LNCAP (cell line): ENCODE measurements around the gene ABHD13.

Source experiments
- TF ChIP-seq, protein P1 (sequence below): fragments of 450-650 bp; IDR thresholded peaks from 2 replicates; pipeline ENCODE4 v1.5.1; 2017; ENCODE audit warnings: mild to moderate bottlenecking

The ABHD13 gene

DNA sequence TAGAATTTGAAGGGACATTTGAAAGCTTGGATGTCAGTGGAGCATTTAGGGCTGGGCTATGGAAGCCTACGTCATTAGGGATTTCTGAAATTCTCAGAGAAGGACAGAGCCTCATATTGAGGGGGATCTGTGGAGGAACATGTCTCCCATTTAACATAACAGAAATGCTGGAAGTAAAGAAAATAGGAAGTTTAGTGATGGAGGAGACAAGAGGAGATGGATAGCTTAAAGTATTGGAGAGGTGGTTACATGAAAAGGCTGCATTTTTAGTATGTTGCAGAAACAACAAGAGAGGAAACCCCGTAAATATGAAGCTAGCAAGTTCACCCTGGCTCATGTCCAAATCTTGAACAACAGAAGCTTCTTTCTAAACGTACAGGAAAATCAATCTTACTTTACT, 27.3 kb upstream of the ABHD13 start:
- TF ChIP-seq, protein P1, sequence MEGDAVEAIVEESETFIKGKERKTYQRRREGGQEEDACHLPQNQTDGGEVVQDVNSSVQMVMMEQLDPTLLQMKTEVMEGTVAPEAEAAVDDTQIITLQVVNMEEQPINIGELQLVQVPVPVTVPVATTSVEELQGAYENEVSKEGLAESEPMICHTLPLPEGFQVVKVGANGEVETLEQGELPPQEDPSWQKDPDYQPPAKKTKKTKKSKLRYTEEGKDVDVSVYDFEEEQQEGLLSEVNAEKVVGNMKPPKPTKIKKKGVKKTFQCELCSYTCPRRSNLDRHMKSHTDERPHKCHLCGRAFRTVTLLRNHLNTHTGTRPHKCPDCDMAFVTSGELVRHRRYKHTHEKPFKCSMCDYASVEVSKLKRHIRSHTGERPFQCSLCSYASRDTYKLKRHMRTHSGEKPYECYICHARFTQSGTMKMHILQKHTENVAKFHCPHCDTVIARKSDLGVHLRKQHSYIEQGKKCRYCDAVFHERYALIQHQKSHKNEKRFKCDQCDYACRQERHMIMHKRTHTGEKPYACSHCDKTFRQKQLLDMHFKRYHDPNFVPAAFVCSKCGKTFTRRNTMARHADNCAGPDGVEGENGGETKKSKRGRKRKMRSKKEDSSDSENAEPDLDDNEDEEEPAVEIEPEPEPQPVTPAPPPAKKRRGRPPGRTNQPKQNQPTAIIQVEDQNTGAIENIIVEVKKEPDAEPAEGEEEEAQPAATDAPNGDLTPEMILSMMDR, result no peak

DNA sequence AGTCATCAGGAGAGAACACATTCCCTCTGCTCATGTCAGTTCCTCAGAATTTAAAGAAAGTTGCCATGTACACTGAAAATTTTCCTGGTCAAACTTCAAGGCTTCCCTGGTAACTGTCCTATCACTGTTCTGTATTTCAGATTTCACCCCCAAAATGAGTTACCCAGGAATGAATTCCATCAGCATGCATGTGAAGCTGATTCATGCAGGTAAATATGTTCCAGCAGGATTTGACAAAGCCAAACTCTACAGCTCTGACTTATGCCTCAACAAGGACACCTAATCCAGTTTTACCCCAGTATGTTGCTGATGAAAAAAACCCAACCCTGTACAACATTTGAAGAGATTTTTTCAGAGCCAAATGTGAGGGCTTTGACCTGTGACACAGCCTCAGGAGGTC, 24.4 kb upstream of the ABHD13 start:
- TF ChIP-seq, protein P1, result no peak

DNA sequence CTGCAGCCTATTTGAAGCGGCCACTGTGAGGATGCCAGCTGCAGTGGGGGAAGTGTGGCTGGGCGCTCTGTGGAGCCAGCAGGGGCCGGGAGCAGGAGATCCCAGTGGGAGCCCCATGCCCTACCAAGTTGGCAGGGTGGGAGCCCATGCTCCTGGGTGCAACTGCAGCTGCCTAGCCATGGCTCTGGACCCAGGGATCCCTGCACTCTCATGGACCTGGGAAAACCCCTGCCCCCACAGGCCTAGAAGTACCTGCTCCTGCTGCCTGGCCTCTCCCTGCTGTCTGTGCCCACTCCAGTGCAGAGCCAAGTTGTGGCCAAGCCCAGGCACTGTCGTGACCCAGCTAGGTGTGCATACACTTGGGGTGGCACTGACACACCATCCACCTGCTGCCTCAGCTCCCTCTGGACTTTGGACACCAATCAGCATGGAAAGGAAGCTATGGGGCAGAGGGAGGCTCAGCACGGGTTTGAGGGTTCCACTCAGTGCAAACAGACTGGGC, 23.7 kb upstream of the ABHD13 start:
- TF ChIP-seq, protein P1, result no peak

DNA sequence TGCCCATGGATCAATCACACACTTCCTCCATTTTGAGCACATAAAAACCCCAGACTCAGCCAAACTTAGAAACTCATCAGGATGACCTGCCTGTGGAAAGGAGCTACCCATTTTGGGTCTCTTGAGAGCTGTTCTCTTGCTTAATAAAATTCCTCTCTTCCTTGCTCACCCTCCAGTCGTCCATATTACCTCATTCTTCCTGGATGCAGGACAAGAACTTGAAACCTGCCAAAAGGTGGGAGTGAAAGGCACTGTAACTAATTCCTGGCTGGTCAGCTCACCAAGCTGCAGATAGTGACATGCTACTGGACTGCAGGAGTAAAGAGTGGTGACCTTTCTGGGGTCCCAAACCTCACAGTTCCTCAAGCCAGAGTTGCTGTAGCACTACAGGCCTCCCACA, 23.0 kb upstream of the ABHD13 start:
- TF ChIP-seq, protein P1, result no peak

DNA sequence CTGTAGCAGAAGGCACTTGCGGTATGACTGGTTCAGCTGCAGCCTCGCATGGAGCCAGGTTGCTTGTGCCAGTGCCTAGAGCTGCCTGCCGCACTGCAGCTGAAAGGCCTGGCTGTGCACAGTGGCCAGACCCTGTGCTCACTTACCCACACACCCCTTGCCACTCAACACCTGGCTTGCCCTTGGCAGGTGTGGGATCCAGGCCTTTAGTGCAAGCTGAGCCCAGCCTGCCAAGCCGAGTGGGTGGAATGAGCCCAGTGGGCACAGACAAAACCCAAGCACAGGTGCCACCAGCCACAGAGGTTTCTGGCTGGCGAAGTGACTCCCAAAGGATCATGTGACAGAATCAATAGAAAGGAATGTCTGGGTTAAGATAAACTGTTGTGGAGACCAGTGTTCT, 22.3 kb upstream of the ABHD13 start:
- TF ChIP-seq, protein P1, result no peak

DNA sequence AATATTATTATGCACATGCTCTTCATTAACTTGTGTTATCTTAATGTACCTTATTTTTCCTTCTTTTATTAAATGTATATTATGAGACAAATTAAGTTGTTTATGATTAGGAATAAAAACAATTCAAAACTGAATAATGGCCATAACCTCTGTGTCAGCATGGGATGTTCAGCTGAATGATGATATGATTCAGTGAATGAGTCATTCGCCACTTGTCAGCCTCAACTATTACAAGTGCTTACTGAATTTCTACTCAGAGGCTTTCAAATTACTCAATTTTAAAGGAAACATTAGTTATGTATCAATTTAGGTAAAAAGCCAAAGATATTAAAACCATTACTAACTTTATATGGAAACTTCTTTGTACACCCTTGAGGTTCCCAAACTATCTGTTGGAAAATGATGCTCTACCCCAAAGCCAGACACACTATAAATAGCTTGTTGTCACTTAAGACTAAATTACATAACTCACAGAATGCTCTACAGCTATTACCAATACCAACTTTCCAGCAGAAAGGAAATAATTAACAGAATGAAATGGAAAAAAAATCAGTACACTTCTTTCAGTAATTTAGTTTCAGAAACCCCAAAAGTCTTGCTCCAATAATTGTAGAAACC, 17.3 kb upstream of the ABHD13 start:
- TF ChIP-seq, protein P1, result no peak

DNA sequence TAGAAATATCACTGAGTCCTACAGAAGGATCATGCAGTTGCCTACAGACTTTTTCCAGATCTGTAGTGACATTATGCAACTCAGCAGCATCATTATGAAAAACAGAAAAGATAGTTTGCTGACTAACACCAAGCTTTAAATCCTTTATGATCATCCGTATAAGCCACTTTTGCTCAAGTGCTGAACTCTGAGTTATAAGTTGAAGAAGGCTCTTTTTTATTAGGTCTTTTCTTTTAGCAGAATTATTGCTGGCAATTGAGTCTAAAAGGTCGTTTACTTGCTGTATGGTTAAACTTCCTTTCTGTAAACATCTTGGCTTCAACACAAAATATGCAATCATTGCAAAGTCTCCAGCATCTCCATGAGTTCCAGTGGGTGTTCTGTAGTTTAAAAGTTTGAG, 7.6 kb upstream of the ABHD13 start:
- TF ChIP-seq, protein P1, result no peak

DNA sequence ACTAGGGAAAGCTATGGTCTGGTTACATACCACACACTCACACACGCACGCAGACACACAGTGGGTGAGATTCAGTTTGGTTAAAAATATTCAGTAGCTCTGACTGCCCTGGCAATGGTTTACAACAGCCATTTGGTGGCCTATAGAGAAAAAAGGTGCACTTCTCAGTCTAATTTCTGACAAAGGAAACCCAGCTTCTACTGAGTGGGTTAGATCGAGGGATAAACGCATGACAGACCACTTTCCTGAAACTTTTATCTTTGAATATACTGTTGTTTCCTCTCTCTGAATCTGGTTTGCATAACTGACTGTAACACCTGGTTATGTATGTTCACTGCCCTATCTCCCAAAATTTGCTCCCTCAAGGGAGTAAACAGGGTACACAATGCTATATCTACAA, 5.3 kb upstream of the ABHD13 start:
- TF ChIP-seq, protein P1, result no peak
